Lower leg skin (tissue), 4 donors: ENCODE data around the gene MAGI3. TPM values are rescaled to one million over a fixed set of nuclear protein-coding genes. Genes with fewer than 3 reads are reported as not detected.

Experiments used
- DNase-seq, 2 donors: peaks; one replicate each; pipeline ENCODE4 v3.0.0-alpha.2; 2019; ENCODE audit warnings: low spot score in 2 of 2
- H3K4me3 ChIP-seq: fragments of 200-600 bp; sonication (generic); 2 replicates; pipeline ENCODE4 v1.5.1; 2017; ENCODE audit warnings: mild to moderate bottlenecking, low read depth; ENCODE audit not compliant: poor library complexity, severe bottlenecking
- CTCF ChIP-seq, 3 donors: fragments of 450-650 bp; IDR thresholded peaks; one replicate each; pipeline ENCODE4 v1.5.1; 2016; ENCODE audit warnings: antibody characterized with exemption in 3 of 3, mild to moderate bottlenecking in 3 of 3, moderate library complexity in 2 of 3
- POLR2A ChIP-seq, 2 donors: fragments of 450-650 bp; IDR thresholded peaks; one replicate each; pipeline ENCODE4 v1.6.1; 2016 to 2017; ENCODE audit warnings: antibody characterized with exemption in 2 of 2, mild to moderate bottlenecking in 1 of 2, moderate library complexity in 1 of 2
- WGBS, 2 donors: methylation state at CpG; one replicate each; pipeline ENCODE4 v1.1.5; 2018; 5-methylcytosine and 5-hydroxymethylcytosine counted together
- intact Hi-C: fragments of 100-400 bp; cut with DNase I; formaldehyde crosslinking; loops from one replicate; pipeline ENCODE4 v1.15.0; 2023; ENCODE audit warnings: low total_unique reads
- total RNA-seq, 4 donors: library from RNA; depleted of rRNA; stranded (reverse); fragments of >200 nt; gene quantifications; one replicate each; pipeline ENCODE4 v1.1.0, GENCODE V29; 2016

Gene MAGI3
- total RNA-seq, 4 donors from 2014 or later, result 6.8 to 14.2 (median 10.3) TPM

- TF ChIP-seq POLR2A (IDR thresholded peaks at IDR 0.05), result no peak
- TF ChIP-seq CTCF (IDR thresholded peaks at IDR 0.05), result no peak
- intact Hi-C loops, result no loop called here
- DNase-seq, result no peak
- no peak overlapping the region for H3K4me3 ChIP-seq
Observed at GRCh38 chr1:113519556-113519955, 129.2 kb downstream of the MAGI3 start.

- TF ChIP-seq CTCF (IDR thresholded peaks at IDR 0.05) (no peak), POLR2A (IDR thresholded peaks at IDR 0.05) (no peak)
- 71 to 74% methylated on average over 4 of the region's 4 CpGs for WGBS, 2 donors
- H3K4me3 ChIP-seq, result no peak overlapping the region
Observed at GRCh38 chr1:113530021-113530420, 139.7 kb downstream of the MAGI3 start.

GRCh38 chr1:113531321-113531720, 141.0 kb downstream of the MAGI3 start:
- no peak for DNase-seq
- intact Hi-C loops, result no loop called here
- H3K4me3 ChIP-seq, result no peak overlapping the region
- WGBS, 2 donors, result 79 to 82% methylated on average over 3 of the region's 3 CpGs
- TF ChIP-seq CTCF (IDR thresholded peaks at IDR 0.05), result no peak
- no peak for TF ChIP-seq POLR2A (IDR thresholded peaks at IDR 0.05)

More at GRCh38 chr1:113530021-113530420, 139.7 kb downstream of the MAGI3 start:
- intact Hi-C loops, result no loop called here
- no peak for DNase-seq

GRCh38 chr1:113533061-113533460, 142.7 kb downstream of the MAGI3 start:
- H3K4me3 ChIP-seq, result no peak overlapping the region
- intact Hi-C loops, result no loop called here
- DNase-seq, result no peak
- TF ChIP-seq CTCF (IDR thresholded peaks at IDR 0.05), result no peak
- no peak for TF ChIP-seq POLR2A (IDR thresholded peaks at IDR 0.05)
- WGBS, 2 donors, result 63 to 95% methylated on average over 3 of the region's 3 CpGs

- H3K4me3 ChIP-seq, result no peak overlapping the region
- TF ChIP-seq CTCF (IDR thresholded peaks at IDR 0.05) (no peak), POLR2A (IDR thresholded peaks at IDR 0.05) (no peak)
- 68 to 81% methylated on average over 4 of the region's 4 CpGs for WGBS, 2 donors
- DNase-seq, result no peak
- intact Hi-C loops, result no loop called here
Observed at GRCh38 chr1:113534130-113534817, 144.0 kb downstream of the MAGI3 start.

GRCh38 chr1:113534875-113535274, 144.6 kb downstream of the MAGI3 start:
- no peak for DNase-seq
- intact Hi-C loops, result no loop called here
- H3K4me3 ChIP-seq, result no peak overlapping the region
- TF ChIP-seq CTCF (IDR thresholded peaks at IDR 0.05), result no peak
- no peak for TF ChIP-seq POLR2A (IDR thresholded peaks at IDR 0.05)
- WGBS, 2 donors, result 49 to 58% methylated on average over 1 of the region's 1 CpG
